Measurements from ENCODE around the gene ACSBG1. TPM values are rescaled to one million over a fixed set of nuclear protein-coding genes. Genes with fewer than 3 reads are reported as not detected.
A peak's percentile ranks its signal among the peaks of the same experiment; 100 is the strongest.

ACSBG1 gene
- total and polyA plus RNA-seq, 2 experiments from 2014 or later, result 0.04 TPM; not detected in 1

GRCh38 chr15:78131295-78132061, 102.9 kb downstream of the ACSBG1 start, which contains the start of gene CIB2:
Gene CIB2, minus strand, starts transcription at chr15:78131445. Its CDS starts 230 bp downstream, at chr15:78131215.
- WGBS, 2 experiments (ENCODE audit: low coverage in 1 of 2, low lambda C conversion rate in 2 of 2, missing lambda C conversion rate in 2 of 2), result 2 to 3% methylated on average over 32 to 74 of the region's 79 CpGs
- H3K9me2 ChIP-seq (ENCODE audit: insufficient read depth), result no peaks in the 10 kb centered on the region
- TF ChIP-seq EZH2 (IDR thresholded peaks at IDR 0.05; ENCODE audit: insufficient read depth, poor library complexity, severe bottlenecking) (no peak), EZH2phosphoT487 (IDR thresholded peaks at IDR 0.05; ENCODE audit: insufficient read depth, low read depth) (no peak)
- in situ Hi-C loops (cut with MboI), result no loop called here
- H3K27me3 ChIP-seq (replicated peaks; ENCODE audit: insufficient read depth), result no peaks in the 10 kb centered on the region
- no peaks in the 10 kb centered on the region for H3K9me3 ChIP-seq (ENCODE audit: low read depth)
- peak within 1 kb of the TSS; percentile 91 for H2AFZ ChIP-seq
- peaks cover 3% of the 10 kb centered on the region; the same call in 1 of the 2 replicates for H3K4me1 ChIP-seq (ENCODE audit: insufficient read depth)
- H3K4me2 ChIP-seq (ENCODE audit: unreplicated experiment), result peak within 1 kb of the TSS; percentile 70
- DNase-seq, result peak; percentile 82
- H4K20me1 ChIP-seq (ENCODE audit: insufficient read depth), result no peaks in the 10 kb centered on the region
- H3K79me2 ChIP-seq (ENCODE audit: insufficient read depth), result no peaks in the 10 kb centered on the region
- no peaks in the 10 kb centered on the region for H3F3A ChIP-seq (ENCODE audit: insufficient read depth)
- no peak within 1 kb of the TSS for H3K27ac ChIP-seq
- peak within 1 kb of the TSS; percentile 73 for H3K4me3 ChIP-seq
- peak within 1 kb of the TSS; percentile 87 for H3K9ac ChIP-seq
- H3K36me3 ChIP-seq (ENCODE audit: low read depth), result no peaks in the 10 kb centered on the region

- TF ChIP-seq EZH2phosphoT487 (IDR thresholded peaks at IDR 0.05; ENCODE audit: insufficient read depth, low read depth), result no peak
- no peak for TF ChIP-seq EZH2 (IDR thresholded peaks at IDR 0.05; ENCODE audit: insufficient read depth, poor library complexity, severe bottlenecking)
- H2AFZ ChIP-seq, result peak overlapping the region; percentile 55
- H3K4me3 ChIP-seq, result peak overlapping the region; percentile 73
- H3K4me2 ChIP-seq (ENCODE audit: unreplicated experiment), result peak overlapping the region; percentile 70
- peaks cover 3% of the 10 kb centered on the region; the same call in 1 of the 2 replicates for H3K4me1 ChIP-seq (ENCODE audit: insufficient read depth)
- WGBS, 2 experiments (ENCODE audit: low coverage in 1 of 2, low lambda C conversion rate in 2 of 2, missing lambda C conversion rate in 2 of 2), result 58 to 77% methylated on average over 19 to 37 of the region's 51 CpGs
- H3F3A ChIP-seq (ENCODE audit: insufficient read depth), result no peaks in the 10 kb centered on the region
- no peaks in the 10 kb centered on the region for H3K27me3 ChIP-seq (replicated peaks; ENCODE audit: insufficient read depth)
- in situ Hi-C loops (cut with MboI), result no loop called here
- no peaks in the 10 kb centered on the region for H3K79me2 ChIP-seq (ENCODE audit: insufficient read depth)
- no peaks in the 10 kb centered on the region for H4K20me1 ChIP-seq (ENCODE audit: insufficient read depth)
- DNase-seq, result no peak
- H3K27ac ChIP-seq, result no peak overlapping the region
- no peak overlapping the region for H3K9ac ChIP-seq
- no peaks in the 10 kb centered on the region for H3K36me3 ChIP-seq (ENCODE audit: low read depth)
- no peaks in the 10 kb centered on the region for H3K9me3 ChIP-seq (ENCODE audit: low read depth)
- H3K9me2 ChIP-seq (ENCODE audit: insufficient read depth), result no peaks in the 10 kb centered on the region
These were observed 103.7 kb downstream of the ACSBG1 start for GRCh38 chr15:78130466-78131294.

DNA sequence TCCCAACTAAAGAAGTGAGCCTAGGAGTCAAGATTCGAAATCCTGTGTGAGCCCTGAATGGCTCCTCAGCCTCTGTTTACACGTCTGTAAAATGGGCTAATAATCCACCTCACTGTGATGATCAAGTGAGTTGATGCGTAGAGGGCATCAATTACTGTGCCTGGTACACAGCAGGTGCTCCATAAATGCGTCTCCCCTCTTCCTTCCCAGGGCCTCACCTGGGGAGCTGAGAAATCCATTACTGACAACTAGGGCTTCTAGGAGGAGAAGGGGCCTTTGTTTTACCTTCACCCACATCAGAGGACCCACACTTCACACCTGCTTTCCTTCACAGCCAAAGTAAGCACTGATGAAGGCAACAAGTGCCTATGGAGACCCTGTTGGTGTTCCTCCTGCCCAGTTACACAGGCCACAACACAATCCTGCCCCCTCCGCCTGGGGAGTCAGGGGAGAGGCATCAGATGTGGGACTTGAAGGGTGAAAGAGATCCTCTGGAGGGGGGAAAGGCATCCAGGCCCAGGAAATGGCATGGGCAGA, 104.5 kb downstream of the ACSBG1 start:
- no peak for DNase-seq
- H3K27me3 ChIP-seq (replicated peaks; ENCODE audit: insufficient read depth), result no peaks in the 10 kb centered on the region
- in situ Hi-C loops (cut with MboI), result no loop called here
- H3K4me1 ChIP-seq (ENCODE audit: insufficient read depth), result peaks cover 3% of the 10 kb centered on the region; the same call in 1 of the 2 replicates
- no peaks in the 10 kb centered on the region for H3K79me2 ChIP-seq (ENCODE audit: insufficient read depth)
- H3K9me3 ChIP-seq (ENCODE audit: low read depth), result no peaks in the 10 kb centered on the region
- no peak overlapping the region for H3K9ac ChIP-seq
- H4K20me1 ChIP-seq (ENCODE audit: insufficient read depth), result no peaks in the 10 kb centered on the region
- H3K36me3 ChIP-seq (ENCODE audit: low read depth), result no peaks in the 10 kb centered on the region
- WGBS, 2 experiments (ENCODE audit: low coverage in 1 of 2, low lambda C conversion rate in 2 of 2, missing lambda C conversion rate in 2 of 2), result 90 to 99% methylated on average over 5 of the region's 5 CpGs
- no peak overlapping the region for H3K4me2 ChIP-seq (ENCODE audit: unreplicated experiment)
- no peak overlapping the region for H3K4me3 ChIP-seq
- H3K27ac ChIP-seq, result no peak overlapping the region
- H3K9me2 ChIP-seq (ENCODE audit: insufficient read depth), result no peaks in the 10 kb centered on the region
- no peaks in the 10 kb centered on the region for H3F3A ChIP-seq (ENCODE audit: insufficient read depth)
- no peak for TF ChIP-seq EZH2 (IDR thresholded peaks at IDR 0.05; ENCODE audit: insufficient read depth, poor library complexity, severe bottlenecking)
- TF ChIP-seq EZH2phosphoT487 (IDR thresholded peaks at IDR 0.05; ENCODE audit: insufficient read depth, low read depth), result no peak
- no peak overlapping the region for H2AFZ ChIP-seq

DNA sequence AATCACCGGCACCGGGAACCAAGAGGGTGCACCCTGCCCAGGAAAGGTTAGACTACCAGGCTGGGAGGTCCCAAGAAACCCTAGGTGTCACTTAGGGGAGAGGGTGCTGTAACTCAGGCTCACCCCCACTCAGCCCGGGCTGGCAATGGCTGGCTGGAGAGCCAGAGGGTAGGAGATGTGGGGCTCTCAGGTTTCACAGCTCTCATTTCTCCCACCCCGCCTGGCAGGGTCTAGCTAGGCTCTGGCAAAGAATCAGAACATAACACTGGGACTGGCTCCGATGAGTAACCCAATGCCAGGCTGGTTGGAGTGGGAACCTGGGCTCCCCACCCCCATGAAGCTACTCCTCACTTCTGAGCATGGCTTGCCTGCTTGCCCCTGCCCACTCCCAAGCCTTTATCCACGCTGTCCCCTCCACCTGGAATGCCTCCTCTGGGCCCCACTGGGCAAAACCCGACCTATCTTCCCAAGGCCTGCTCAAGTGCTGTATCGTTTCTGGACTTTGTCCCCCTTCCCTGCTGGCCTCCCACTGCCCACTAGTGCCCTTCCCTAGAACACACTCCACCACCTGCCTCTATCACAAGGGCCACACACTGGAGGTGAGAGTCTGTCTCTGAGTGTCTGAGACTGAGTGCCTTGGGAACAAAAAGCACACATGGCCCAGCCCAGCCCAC, 105.2 kb downstream of the ACSBG1 start:
- H3K4me3 ChIP-seq, result no peak overlapping the region
- no peak overlapping the region for H3K9ac ChIP-seq
- H3K9me3 ChIP-seq (ENCODE audit: low read depth), result no peaks in the 10 kb centered on the region
- no peak overlapping the region for H3K27ac ChIP-seq
- no peaks in the 10 kb centered on the region for H3K79me2 ChIP-seq (ENCODE audit: insufficient read depth)
- peaks cover 3% of the 10 kb centered on the region; the same call in 1 of the 2 replicates for H3K4me1 ChIP-seq (ENCODE audit: insufficient read depth)
- no peak overlapping the region for H2AFZ ChIP-seq
- no peaks in the 10 kb centered on the region for H3K27me3 ChIP-seq (replicated peaks; ENCODE audit: insufficient read depth)
- 63 to 69% methylated on average over 8 of the region's 8 CpGs for WGBS, 2 experiments (ENCODE audit: low coverage in 1 of 2, low lambda C conversion rate in 2 of 2, missing lambda C conversion rate in 2 of 2)
- no peaks in the 10 kb centered on the region for H3K36me3 ChIP-seq (ENCODE audit: low read depth)
- no peaks in the 10 kb centered on the region for H3F3A ChIP-seq (ENCODE audit: insufficient read depth)
- H3K9me2 ChIP-seq (ENCODE audit: insufficient read depth), result no peaks in the 10 kb centered on the region
- no peak overlapping the region for H3K4me2 ChIP-seq (ENCODE audit: unreplicated experiment)
- peak; percentile 34 for DNase-seq
- TF ChIP-seq EZH2 (IDR thresholded peaks at IDR 0.05; ENCODE audit: insufficient read depth, poor library complexity, severe bottlenecking), result no peak
- TF ChIP-seq EZH2phosphoT487 (IDR thresholded peaks at IDR 0.05; ENCODE audit: insufficient read depth, low read depth), result no peak
- no peaks in the 10 kb centered on the region for H4K20me1 ChIP-seq (ENCODE audit: insufficient read depth)
- in situ Hi-C loops (cut with MboI), result no loop called here

All from GM23248 (cell line).